H1 (cell line): ENCODE measurements around the gene PI4KA. TPM values are rescaled to one million over a fixed set of nuclear protein-coding genes. Genes with fewer than 3 reads are reported as not detected.

Experiments
- CTCF ChIA-PET: fragments of 300-600 bp; sonication (Branson Sonifier 250); formaldehyde crosslinking; loops from one replicate; lab custom pipeline; 2021; ENCODE audit not compliant: partially characterized antibody; lab: Charles Lee
- POLR2A ChIA-PET: fragments of 300-600 bp; sonication (Branson Sonifier 250); formaldehyde crosslinking; loops from one replicate; lab custom pipeline; 2021; ENCODE audit warnings: inconsistent platforms; ENCODE audit not compliant: partially characterized antibody; lab: Charles Lee
- DNase-seq, 2 experiments: peaks; one replicate each; pipeline versions ENCODE4 v3.0.0 to v3.0.0-alpha.2; 2010 to 2022; ENCODE audit warnings: low spot score in 2 of 2, low read depth in 1 of 2, mixed read lengths in 1 of 2
- FAIRE-seq: peaks from 2 replicates; lab custom pipeline; 2011; peaks lifted over from hg19 to GRCh38; lab: Jason Lieb, UNC
- H2AFZ ChIP-seq: 2 replicates; pipeline ENCODE4 v1.8.1; 2012; ENCODE audit warnings: low read length, inconsistent platforms
- H2AK5ac ChIP-seq: 2 replicates; pipeline ENCODE4 v1.6.1; 2013; ENCODE audit warnings: low read depth, low read length
- H2BK120ac ChIP-seq: replicated peaks from 2 replicates; pipeline ENCODE3; 2013; ENCODE audit warnings: low read depth, low read length, inconsistent platforms
- H2BK12ac ChIP-seq: 2 replicates; pipeline ENCODE4 v1.6.1; 2013; ENCODE audit warnings: low read depth, low read length
- H2BK15ac ChIP-seq: 2 replicates; pipeline ENCODE4 v1.6.1; 2013; ENCODE audit warnings: low read length
- H2BK20ac ChIP-seq: 2 replicates; pipeline ENCODE4 v1.6.1; 2013; ENCODE audit warnings: low read length
- H2BK5ac ChIP-seq: 2 replicates; pipeline ENCODE4 v1.6.1; 2013; ENCODE audit warnings: low read depth, low read length
- H3K14ac ChIP-seq: 2 replicates; pipeline ENCODE4 v1.6.1; 2013; ENCODE audit warnings: inconsistent platforms; ENCODE audit not compliant: insufficient read length
- H3K18ac ChIP-seq: 2 replicates; pipeline ENCODE4 v1.6.1; 2013; ENCODE audit warnings: low read length; ENCODE audit errors: extremely low read depth
- H3K23ac ChIP-seq: 2 replicates; pipeline ENCODE4 v1.6.1; 2013; ENCODE audit warnings: inconsistent platforms; ENCODE audit not compliant: insufficient read length
- H3K23me2 ChIP-seq: 2 replicates; pipeline ENCODE4 v1.6.1; 2013; ENCODE audit warnings: low read depth, low read length
- H3K27ac ChIP-seq: 2 replicates; pipeline ENCODE4 v1.6.1; 2011; ENCODE audit warnings: low read depth, low read length, inconsistent platforms
- H3K27me3 ChIP-seq, 4 experiments: replicated peaks in 1 of 4; 1 replicate in 1 of 4; 2 replicates in 3 of 4; pipeline versions ENCODE4 v1.6.1 to v1.8.1; 2011 to 2013; ENCODE audit warnings: low read length in 3 of 4, mild to moderate bottlenecking in 3 of 4, inconsistent platforms in 2 of 4, mixed read lengths in 2 of 4, moderate library complexity in 1 of 4; ENCODE audit not compliant: control insufficient read depth in 3 of 4, insufficient read depth in 3 of 4; ENCODE audit errors: extremely low read depth in 1 of 4
- H3K36me3 ChIP-seq, 4 experiments: 2 replicates each; pipeline versions ENCODE4 v1.6.1 to v1.8.1; 2011 to 2013; ENCODE audit warnings: mild to moderate bottlenecking in 4 of 4, low read length in 3 of 4, moderate library complexity in 2 of 4, control low read depth in 1 of 4, inconsistent platforms in 1 of 4; ENCODE audit not compliant: insufficient read depth in 4 of 4, control insufficient read depth in 2 of 4
- H3K4ac ChIP-seq: replicated peaks from 2 replicates; pipeline ENCODE3; 2013; ENCODE audit warnings: low read length, low read depth, mixed read lengths, inconsistent platforms; ENCODE audit not compliant: insufficient read length
- H3K4me1 ChIP-seq, 4 experiments: replicated peaks in 1 of 4; 1 replicate in 1 of 4; 2 replicates in 3 of 4; pipeline versions ENCODE4 v1.6.1 to v1.8.1; 2011 to 2013; ENCODE audit warnings: low read length in 3 of 4, inconsistent platforms in 2 of 4, mixed read lengths in 1 of 4; ENCODE audit not compliant: insufficient read depth in 4 of 4, control insufficient read depth in 3 of 4
- H3K4me2 ChIP-seq, 2 experiments: 2 replicates each; pipeline versions ENCODE4 v1.6.1 to v1.8.1; 2011 to 2013; ENCODE audit warnings: low read depth in 2 of 2, low read length in 2 of 2, control low read depth in 1 of 2, inconsistent platforms in 1 of 2, mild to moderate bottlenecking in 1 of 2; ENCODE audit not compliant: insufficient read depth in 1 of 2
- H3K4me3 ChIP-seq, 4 experiments: fragments of 200-600, 300-600 bp in 1 of 4; sonication (generic), shearing (Covaris generic), sonication (Bioruptor Twin) in 1 of 4; 2 replicates each; pipeline versions ENCODE4 v1.5.1 to v1.8.1; 2011 to 2016; ENCODE audit warnings: low read length in 4 of 4, low read depth in 3 of 4, control low read depth in 2 of 4, inconsistent platforms in 2 of 4, mild to moderate bottlenecking in 2 of 4, mixed read lengths in 1 of 4, moderate library complexity in 1 of 4; ENCODE audit not compliant: insufficient read depth in 2 of 4; ENCODE audit errors: extremely low read depth in 1 of 4
- H3K56ac ChIP-seq: replicated peaks from 2 replicates; pipeline ENCODE3; 2013; ENCODE audit warnings: low read depth, mild to moderate bottlenecking, mixed read lengths, low read length, inconsistent platforms; ENCODE audit not compliant: insufficient read length
- H3K79me1 ChIP-seq: 2 replicates; pipeline ENCODE4 v1.6.1; 2013; ENCODE audit warnings: low read depth, low read length, control low read depth
- H3K79me2 ChIP-seq, 2 experiments: 2 replicates each; pipeline versions ENCODE4 v1.6.1 to v1.8.1; 2012 to 2013; ENCODE audit warnings: low read length in 2 of 2, mild to moderate bottlenecking in 2 of 2, inconsistent platforms in 1 of 2; ENCODE audit not compliant: insufficient read depth in 2 of 2, control insufficient read depth in 1 of 2
- H3K9ac ChIP-seq, 4 experiments: replicated peaks in 1 of 4; 1 replicate in 1 of 4; 2 replicates in 3 of 4; pipeline versions ENCODE4 v1.6.1 to v1.8.1; 2011 to 2013; ENCODE audit warnings: low read depth in 3 of 4, low read length in 3 of 4, control low read depth in 2 of 4, mild to moderate bottlenecking in 2 of 4, moderate library complexity in 2 of 4, inconsistent platforms in 1 of 4; ENCODE audit errors: extremely low read depth in 1 of 4
- H3K9me3 ChIP-seq, 2 experiments: 2 replicates each; pipeline versions ENCODE4 v1.6.1 to v1.8.1; 2012 to 2013; ENCODE audit warnings: mild to moderate bottlenecking in 2 of 2, moderate library complexity in 2 of 2, control low read depth in 1 of 2, inconsistent platforms in 1 of 2, low read depth in 1 of 2, low read length in 1 of 2, mixed read lengths in 1 of 2; ENCODE audit not compliant: insufficient read depth in 2 of 2
- H4K20me1 ChIP-seq, 2 experiments: replicated peaks in 1 of 2; 2 replicates each; pipeline versions ENCODE3 to v1.8.1; 2011 to 2013; ENCODE audit warnings: inconsistent platforms in 2 of 2, low read length in 2 of 2, mild to moderate bottlenecking in 1 of 2; ENCODE audit not compliant: insufficient read depth in 2 of 2, control insufficient read depth in 1 of 2
- H4K5ac ChIP-seq: 2 replicates; pipeline ENCODE4 v1.6.1; 2013; ENCODE audit warnings: low read length, low read depth, mixed read lengths, inconsistent platforms; ENCODE audit not compliant: insufficient read length
- H4K8ac ChIP-seq: 2 replicates; pipeline ENCODE4 v1.8.0; 2013; ENCODE audit warnings: mild to moderate bottlenecking, moderate library complexity, low read length, inconsistent platforms; ENCODE audit not compliant: insufficient read depth; ENCODE audit errors: extremely low read depth
- H4K91ac ChIP-seq: replicated peaks from 2 replicates; pipeline ENCODE3; 2013; ENCODE audit warnings: low read length, mixed read lengths, inconsistent platforms; ENCODE audit not compliant: insufficient read length
- BCL11A ChIP-seq, 2 experiments: IDR thresholded peaks; one replicate each; pipeline ENCODE4 v1.6.1; 2011; ENCODE audit warnings: low read depth in 2 of 2, low read length in 2 of 2, mild to moderate bottlenecking in 2 of 2
- HDAC2 ChIP-seq, 2 experiments: fragments of 300-600 bp in 1 of 2; sonication (generic) in 1 of 2; IDR thresholded peaks; 2 replicates each; pipeline ENCODE4 v1.6.1; 2011 to 2012; ENCODE audit warnings: low read depth in 2 of 2, low read length in 2 of 2, mild to moderate bottlenecking in 2 of 2, moderate library complexity in 2 of 2, borderline replicate concordance in 1 of 2, inconsistent platforms in 1 of 2
- JUND ChIP-seq: IDR thresholded peaks from 2 replicates; pipeline ENCODE4 v1.6.1; 2011; ENCODE audit warnings: mild to moderate bottlenecking, improper control_type of control experiment, low read length
- TBP ChIP-seq: IDR thresholded peaks from 2 replicates; pipeline ENCODE4 v1.6.1; 2011; ENCODE audit warnings: low read depth, low read length, improper control_type of control experiment
- WGBS, 2 experiments: shearing (Covaris generic) in 1 of 2; methylation state at CpG; one replicate each; pipeline versions ENCODE4 v1.1.6 to v1.1.7; 2013 to 2015; ENCODE audit warnings: low lambda C conversion rate in 2 of 2, mixed read lengths in 2 of 2, inconsistent platforms in 1 of 2, low coverage in 1 of 2, missing lambda C conversion rate in 1 of 2; ENCODE audit not compliant: insufficient replicate concordance in 2 of 2, insufficient coverage in 1 of 2, insufficient read length in 1 of 2; ENCODE audit errors: extremely low coverage in 1 of 2, missing lambda C conversion rate in 1 of 2; 5-methylcytosine and 5-hydroxymethylcytosine counted together
- polyA plus RNA-seq, 7 experiments: library from polyadenylated mRNA; depleted of rRNA in 3 of 7; stranded (reverse) in 5 of 7; unstranded in 2 of 7; fragments of >200 nt in 5 of 7; fragments of 200-250 nt in 2 of 7; gene quantifications; 1 replicate in 5 of 7; 2 replicates in 1 of 7; 4 replicates in 1 of 7; pipeline versions ENCODE4 v1.2.1 to v1.2.3, GENCODE V29; 2011 to 2013; ENCODE audit warnings: missing spikeins in 2 of 7, mixed read lengths in 2 of 7
- total RNA-seq: library from RNA; stranded (reverse); fragmentation: NEBNext Ultra II Directional; extraction: Animal tissue kit (Norgen Biotek cat#: 25700); gene quantifications from 2 replicates; pipeline ENCODE4 v1.2.1, GENCODE V29; 2021

Gene PI4KA
- total and polyA plus RNA-seq, 2 of the 8 experiments (the other 6 are each of a cell fraction or from before 2014, with no cell fraction given) = 22.5 to 37.7 TPM

DNA sequence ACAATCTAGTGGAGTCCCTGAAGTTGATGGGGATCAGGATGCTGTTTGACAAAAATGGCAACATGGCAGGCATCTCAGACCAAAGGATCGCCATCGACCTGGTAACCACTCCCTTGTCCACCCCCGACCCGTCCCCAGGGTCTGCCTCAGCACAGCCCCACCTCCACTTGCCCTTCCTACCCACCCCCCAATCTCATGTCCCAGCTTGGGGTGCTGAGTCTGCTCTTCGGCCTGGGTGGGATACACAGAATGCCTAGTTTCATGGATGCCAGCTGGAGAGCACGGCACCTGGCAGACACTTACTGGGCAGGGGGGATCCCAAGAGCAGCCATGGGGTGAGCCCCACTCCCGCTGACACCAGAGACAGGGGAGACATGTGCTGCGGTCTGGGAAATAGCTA lies 72.6 kb downstream of the PI4KA start:
- POLR2A ChIA-PET = no interaction called here
- DNase-seq (no peak), FAIRE-seq (no peak)
- H3K4me1 ChIP-seq = peaks cover 3 to 6% (median 5%) of the 10 kb centered on the region in 4 experiments; a peak in 5 of 7 replicates
- H2BK120ac ChIP-seq = no peak overlapping the region
- 81% methylated on average over 5 of the region's 8 CpGs; no CpG with 5 or more reads in 1 of the 2 experiments for WGBS, 2 experiments
- no peak overlapping the region for H3K23ac ChIP-seq
- H2BK15ac ChIP-seq = no peak overlapping the region
- H3K27ac ChIP-seq = no peak overlapping the region
- no peak overlapping the region for H3K14ac ChIP-seq
- no peak overlapping the region for H2BK20ac ChIP-seq
- H3K9me3 ChIP-seq = no peaks in the 10 kb centered on the region
- no peak overlapping the region for H2BK5ac ChIP-seq
- no peaks in the 10 kb centered on the region for H3K79me1 ChIP-seq
- no peak overlapping the region for H2BK12ac ChIP-seq
- no peak overlapping the region for H3K4ac ChIP-seq
- H2AFZ ChIP-seq = no peak overlapping the region
- CTCF ChIA-PET = interaction anchor here (1.5 to 3.8 kb wide), 2 partner anchors 13 to 18 kb away, joined by 4 to 23 read pairs; partner anchors contain the start of gene SERPIND1
- no peak overlapping the region for H4K5ac ChIP-seq
- H3K27me3 ChIP-seq = no peaks in the 10 kb centered on the region
- H3K56ac ChIP-seq = no peak overlapping the region
- H4K91ac ChIP-seq = no peak overlapping the region
- H3K4me2 ChIP-seq = no peak overlapping the region
- no peaks in the 10 kb centered on the region for H3K23me2 ChIP-seq
- H2AK5ac ChIP-seq = no peak overlapping the region
- no peak overlapping the region for H4K8ac ChIP-seq
- no peak overlapping the region for H3K4me3 ChIP-seq
- no peak for TF ChIP-seq BCL11A (IDR thresholded peaks at IDR 0.05; ENCODE audit: low read depth in 2 of 2, low read length in 2 of 2)
- no peak for TF ChIP-seq HDAC2 (IDR thresholded peaks at IDR 0.05; ENCODE audit: borderline replicate concordance in 1 of 2, low read depth in 2 of 2, low read length in 2 of 2)
- no peak for TF ChIP-seq JUND
- no peak for TF ChIP-seq TBP
- no peaks in the 10 kb centered on the region for H3K79me2 ChIP-seq
- H4K20me1 ChIP-seq = peaks cover 0 to 4% of the 10 kb centered on the region in 2 experiments
- no peaks in the 10 kb centered on the region for H3K36me3 ChIP-seq
- no peak overlapping the region for H3K18ac ChIP-seq
- H3K9ac ChIP-seq = no peak overlapping the region
